Stimulated activated CD8-positive, alpha-beta memory T cell treated with anti-CD3 and anti-CD28 coated beads, Interleukin-7, amount 100 ng/mL, for 1 hour (primary cell): ENCODE measurements around the gene ATG2B.
"Not testable (repeated sequence)": the region's sequence is repeated elsewhere in the genome, so short reads cannot be mapped to it uniquely, and the experiment has no call there.

Experiments used
- DNase-seq, 2 donors: peaks; one replicate each; pipeline ENCODE4 v3.0.0-alpha.2; 2020; ENCODE audit warnings: low read depth in 2 of 2

The ATG2B gene

GRCh38 chr14:96380735-96381134 lies 17.6 kb upstream of the ATG2B start:
- no peak for DNase-seq

- DNase-seq, result no peak
Measured at GRCh38 chr14:96376093-96376492, 13.0 kb upstream of the ATG2B start.

- no peak for DNase-seq
Measured at GRCh38 chr14:96373538-96373937, 10.4 kb upstream of the ATG2B start.

DNA sequence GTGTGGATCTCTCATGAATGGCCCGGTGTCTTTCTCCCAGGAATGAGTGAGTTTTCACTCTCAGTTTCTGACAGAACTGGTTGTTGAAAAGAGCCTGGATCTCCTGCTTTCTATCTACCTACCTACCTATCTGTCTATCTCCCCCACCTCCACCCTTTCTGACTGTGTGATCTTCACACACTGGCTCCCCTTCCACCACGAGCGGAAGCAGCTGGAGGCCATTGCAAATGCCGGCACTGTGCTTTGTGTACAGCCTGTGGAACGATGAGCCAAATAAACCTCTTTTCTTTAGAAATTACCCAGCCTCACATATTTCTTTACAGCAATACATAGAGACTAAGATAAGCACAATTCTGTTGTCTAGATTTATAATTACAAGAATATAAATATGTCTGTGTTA lies 7.4 kb upstream of the ATG2B start:
- no peak for DNase-seq

DNA sequence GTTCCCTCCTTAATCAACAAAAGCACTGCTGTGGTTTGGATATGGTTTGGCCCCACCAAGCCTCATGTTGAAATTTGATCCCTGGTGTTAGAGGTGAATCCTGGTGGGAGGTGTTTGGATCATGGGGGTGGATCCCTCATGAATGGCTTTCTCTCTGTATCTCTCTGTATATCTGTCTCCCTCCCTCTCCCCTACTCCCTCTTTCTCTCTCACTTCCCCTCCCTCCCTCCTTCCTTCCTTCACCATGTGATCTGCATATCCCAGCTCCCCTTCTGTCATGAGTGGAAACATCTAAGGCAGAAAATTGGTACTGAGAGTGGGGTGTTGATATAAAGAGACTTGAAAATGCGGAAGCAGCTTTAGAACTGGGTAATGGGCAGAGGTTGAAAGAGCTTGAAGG lies 5.4 kb upstream of the ATG2B start:
- no peak for DNase-seq

- no peak for DNase-seq
Measured at GRCh38 chr14:96364962-96365361, 1.8 kb upstream of the ATG2B start.

- DNase-seq, result peak in 1 of 2 donors; percentile 16
Measured at GRCh38 chr14:96363751-96364336, 703 bp upstream of the ATG2B start.

GRCh38 chr14:96362071-96362964 lies 823 bp downstream of the ATG2B start:
- peak in 1 of 2 donors; percentile 4 for DNase-seq

GRCh38 chr14:96359959-96360358 lies 3.2 kb downstream of the ATG2B start:
- DNase-seq, result no peak

GRCh38 chr14:96357216-96357615 lies 5.9 kb downstream of the ATG2B start:
- DNase-seq, result no peak

DNA sequence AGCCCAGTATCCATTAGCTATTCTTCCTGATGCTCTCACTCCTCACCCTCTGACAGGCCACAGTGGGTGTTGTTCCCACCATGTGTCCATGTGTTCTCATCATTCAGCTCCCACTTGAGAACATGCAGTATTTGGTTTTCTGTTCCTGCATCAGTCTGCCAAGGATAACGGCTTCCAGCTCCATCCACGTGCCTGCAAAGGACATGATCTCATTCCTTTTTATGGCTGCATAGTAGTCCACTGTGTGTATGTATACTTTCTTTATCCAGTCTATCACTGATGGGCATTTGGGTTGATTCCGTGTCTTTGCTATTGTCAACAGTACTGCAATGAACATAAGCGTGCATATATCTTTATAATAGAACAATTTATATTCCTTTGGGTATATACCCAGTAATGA lies 8.9 kb downstream of the ATG2B start:
- DNase-seq, result no peak

- no peak for DNase-seq
Measured at GRCh38 chr14:96352708-96353107, 10.4 kb downstream of the ATG2B start.

GRCh38 chr14:96351986-96352385 lies 11.2 kb downstream of the ATG2B start:
- DNase-seq, result no peak

- no peak for DNase-seq
Measured at GRCh38 chr14:96349286-96350075, 13.7 kb downstream of the ATG2B start.

GRCh38 chr14:96347957-96348356 lies 15.2 kb downstream of the ATG2B start:
- not testable (repeated sequence) for DNase-seq

GRCh38 chr14:96345669-96346068 lies 17.5 kb downstream of the ATG2B start:
- no peak for DNase-seq

GRCh38 chr14:96341323-96341722 lies 21.8 kb downstream of the ATG2B start:
- no peak for DNase-seq

GRCh38 chr14:96338551-96338950 lies 24.6 kb downstream of the ATG2B start:
- no peak for DNase-seq

- DNase-seq, result no peak
Measured at GRCh38 chr14:96324219-96324618, 38.9 kb downstream of the ATG2B start.

GRCh38 chr14:96320605-96321004 lies 42.5 kb downstream of the ATG2B start:
- no peak for DNase-seq

GRCh38 chr14:96318836-96319235 lies 44.3 kb downstream of the ATG2B start:
- DNase-seq, result no peak

- no peak for DNase-seq
Measured at GRCh38 chr14:96316087-96316486, 47.1 kb downstream of the ATG2B start.

- DNase-seq, result no peak
Measured at GRCh38 chr14:96310906-96311305, 52.2 kb downstream of the ATG2B start.
